B cell (primary cell): ENCODE measurements around the gene FAM107A. TPM values are rescaled to one million over a fixed set of nuclear protein-coding genes. Genes with fewer than 3 reads are reported as not detected.

Source experiments
- ATAC-seq: fragments of 200-7000 bp; cut with Tn5 transposase; one replicate; pipeline ENCODE4 v1.10.0; 2021; ENCODE audit warnings: low read depth, mild to moderate bottlenecking, moderate number of reproducible peaks, moderate library complexity
- CTCF ChIA-PET: fragments of 350-600 bp; sonication (Branson Sonifier 250); formaldehyde crosslinking; loops from one replicate; lab custom pipeline; 2021; ENCODE audit warnings: antibody characterized with exemption, inconsistent platforms; lab: Charles Lee
- POLR2A ChIA-PET: fragments of 350-600 bp; sonication (Branson Sonifier 250); formaldehyde crosslinking; loops from one replicate; lab custom pipeline; 2021; ENCODE audit warnings: antibody characterized with exemption; lab: Charles Lee
- DNase-seq: peaks from one replicate; pipeline ENCODE4 v3.0.0; 2013
- H2AFZ ChIP-seq: 2 replicates; pipeline ENCODE4 v1.6.1; 2012; ENCODE audit warnings: mild to moderate bottlenecking, low read depth, low read length; ENCODE audit not compliant: insufficient read depth, poor library complexity, severe bottlenecking
- H3K27ac ChIP-seq, 2 donors: 1 replicate in 1 of 2; 2 replicates in 1 of 2; pipeline ENCODE4 v1.5.1; 2012 to 2013; ENCODE audit warnings: low read length in 2 of 2, mild to moderate bottlenecking in 2 of 2, moderate library complexity in 1 of 2
- H3K27me3 ChIP-seq, 4 experiments: fragments of 200-600 bp in 1 of 4; sonication (generic) in 1 of 4; replicated peaks in 1 of 4; 1 replicate in 2 of 4; 2 replicates in 2 of 4; pipeline versions ENCODE4 v1.6.1 to v1.7.0; 2013 to 2016; ENCODE audit warnings: low read length in 3 of 4, mild to moderate bottlenecking in 2 of 4, mixed read lengths in 1 of 4, moderate library complexity in 1 of 4; ENCODE audit not compliant: insufficient read depth in 4 of 4, control insufficient read depth in 3 of 4; ENCODE audit errors: control extremely low read depth in 1 of 4
- H3K36me3 ChIP-seq, 2 experiments: replicated peaks in 1 of 2; 1 replicate in 1 of 2; 2 replicates in 1 of 2; pipeline versions ENCODE4 v1.6.1 to v1.7.1; 2013; ENCODE audit warnings: low read length in 1 of 2; ENCODE audit not compliant: insufficient read depth in 2 of 2, control insufficient read depth in 1 of 2; ENCODE audit errors: control extremely low read depth in 1 of 2, extremely low read depth in 1 of 2
- H3K4me1 ChIP-seq, 2 donors: fragments of 200-600 bp in 1 of 2; sonication (generic) in 1 of 2; 1 replicate in 1 of 2; 2 replicates in 1 of 2; pipeline versions ENCODE4 v1.5.1 to v1.6.1; 2013 to 2017; ENCODE audit warnings: low read length in 2 of 2; ENCODE audit not compliant: control insufficient read depth in 2 of 2, insufficient read depth in 2 of 2
- H3K4me2 ChIP-seq: replicated peaks from 2 replicates; pipeline ENCODE3; 2012; ENCODE audit warnings: mild to moderate bottlenecking, low read depth, low read length; ENCODE audit not compliant: poor library complexity, severe bottlenecking
- H3K4me3 ChIP-seq, 5 experiments: fragments of 200-600 bp in 1 of 5; sonication (generic) in 1 of 5; 1 replicate in 3 of 5; 2 replicates in 2 of 5; pipeline versions ENCODE4 v1.5.1 to v1.7.0; 2011 to 2016; ENCODE audit warnings: low read length in 4 of 5, mild to moderate bottlenecking in 4 of 5, low read depth in 2 of 5, control low read depth in 1 of 5, moderate library complexity in 1 of 5; ENCODE audit not compliant: insufficient read depth in 1 of 5; ENCODE audit errors: control extremely low read depth in 1 of 5, extremely low read depth in 1 of 5
- H3K79me2 ChIP-seq: fragments of 200-600 bp; sonication (generic); one replicate; pipeline ENCODE4 v1.6.0; 2016; ENCODE audit warnings: low read length; ENCODE audit not compliant: control insufficient read depth, insufficient read depth
- H3K9ac ChIP-seq: fragments of 200-600 bp; sonication (generic); 2 replicates; pipeline ENCODE4 v1.6.1; 2017; ENCODE audit warnings: mild to moderate bottlenecking, low read length, moderate library complexity
- H3K9me3 ChIP-seq, 3 donors: one replicate each; pipeline versions ENCODE4 v1.6.1 to v1.7.1; 2013; ENCODE audit warnings: low read length in 2 of 3; ENCODE audit not compliant: control insufficient read depth in 2 of 3, insufficient read depth in 1 of 3; ENCODE audit errors: control extremely low read depth in 1 of 3
- H4K20me1 ChIP-seq: 2 replicates; pipeline ENCODE4 v1.6.0; 2012; ENCODE audit warnings: mild to moderate bottlenecking, low read length; ENCODE audit not compliant: insufficient read depth, control insufficient read depth, poor library complexity, severe bottlenecking
- H3K27ac Mint-ChIP-seq: one replicate; pipeline ENCODE4 v1.8.0; 2021; ENCODE audit warnings: mixed read lengths
- H3K27me3 Mint-ChIP-seq: one replicate; pipeline ENCODE4 v1.8.0; 2021; ENCODE audit warnings: mixed read lengths
- H3K4me1 Mint-ChIP-seq: one replicate; pipeline ENCODE4 v1.8.0; 2021; ENCODE audit warnings: mixed read lengths
- H3K4me3 Mint-ChIP-seq: one replicate; pipeline ENCODE4 v1.8.0; 2021; ENCODE audit warnings: mixed read lengths
- H3K9me3 Mint-ChIP-seq: one replicate; pipeline ENCODE4 v1.8.0; 2022; ENCODE audit warnings: mixed read lengths; ENCODE audit not compliant: insufficient read depth
- CTCF ChIP-seq: fragments of 200-600 bp; IDR thresholded peaks from one replicate; pipeline ENCODE4 v1.8.0; 2022; ENCODE audit warnings: antibody characterized with exemption, mild to moderate bottlenecking
- EZH2 ChIP-seq: IDR thresholded peaks from 2 replicates; pipeline ENCODE4 v1.6.1; 2012; ENCODE audit warnings: borderline replicate concordance, low read depth, mild to moderate bottlenecking, moderate library complexity, low read length; ENCODE audit not compliant: insufficient read depth, poor library complexity, severe bottlenecking
- WGBS: methylation state at CpG from one replicate; pipeline ENCODE4 v1.1.5; 2013; ENCODE audit warnings: missing lambda C conversion rate; ENCODE audit not compliant: insufficient coverage; 5-methylcytosine and 5-hydroxymethylcytosine counted together
- intact Hi-C: fragments of 100-400 bp; cut with micrococcal nuclease; formaldehyde crosslinking; loops from one replicate; pipeline ENCODE4 v1.10.0; 2022
- polyA plus RNA-seq: library from polyadenylated mRNA; depleted of rRNA; stranded (reverse); fragments of >200 nt; gene quantifications from 2 replicates; pipeline ENCODE4 v1.2.3, GENCODE V29; 2012
- total RNA-seq, 2 donors: library from RNA; stranded (reverse); fragments of 120-200 nt in 1 of 2; gene quantifications; 1 replicate in 1 of 2; 2 replicates in 1 of 2; pipeline versions ENCODE4 v1.2.3 to v1.2.4, GENCODE V29; 2013 to 2022

The FAM107A gene
- total and polyA plus RNA-seq, 2 donors (not counting 1 experiment from before 2014, with no cell fraction given): not detected

GRCh38 chr3:58564456-58565160 lies 12.6 kb downstream of the FAM107A start:
- intact Hi-C loops: no loop called here
- DNase-seq (no peak), ATAC-seq (no peak)
- no peaks in the 10 kb centered on the region for H4K20me1 ChIP-seq
- no peak overlapping the region for H3K4me3 Mint-ChIP-seq
- TF ChIP-seq EZH2 (no peak), CTCF (no peak)
- no peak overlapping the region for H2AFZ ChIP-seq
- no peak overlapping the region for H3K4me3 ChIP-seq
- peaks cover 7% of the 10 kb centered on the region for H3K27me3 Mint-ChIP-seq
- H3K9me3 Mint-ChIP-seq: no peaks in the 10 kb centered on the region
- POLR2A ChIA-PET: no interaction called here
- no peak overlapping the region for H3K4me2 ChIP-seq
- H3K4me1 Mint-ChIP-seq: peaks cover 7% of the 10 kb centered on the region
- no peak overlapping the region for H3K9ac ChIP-seq
- H3K4me1 ChIP-seq: peaks cover 4 to 6% of the 10 kb centered on the region in 2 donors
- 91% methylated on average over 8 of the region's 13 CpGs for WGBS
- CTCF ChIA-PET: interaction anchor here (1.4 to 10.3 kb wide), 2 partner anchors 9 to 66 kb away, joined by 4 to 85 read pairs; no protein-coding TSS in a partner anchor
- H3K27ac Mint-ChIP-seq: no peak overlapping the region
- H3K9me3 ChIP-seq: no peaks in the 10 kb centered on the region
- peaks cover 0 to 7% (median 0%) of the 10 kb centered on the region in 4 experiments for H3K27me3 ChIP-seq
- H3K79me2 ChIP-seq: no peaks in the 10 kb centered on the region
- no peak overlapping the region for H3K27ac ChIP-seq
- no peaks in the 10 kb centered on the region for H3K36me3 ChIP-seq

- DNase-seq (no peak), ATAC-seq (no peak)
- Histone ChIP-seq H3K4me1 (peaks cover 4 to 5% of the 10 kb centered on the region in 2 donors), H3K79me2 (no peaks in the 10 kb centered on the region), H3K9me3 (no peaks in the 10 kb centered on the region), H4K20me1 (no peaks in the 10 kb centered on the region), H3K27ac (no peak overlapping the region), H3K27me3 (peaks cover 0 to 8% (median 0%) of the 10 kb centered on the region in 4 experiments), H3K36me3 (no peaks in the 10 kb centered on the region), H2AFZ (no peak overlapping the region), H3K4me2 (no peak overlapping the region), H3K9ac (no peak overlapping the region), H3K4me3 (no peak overlapping the region)
- ChIA-PET CTCF (interaction anchor here (1.4 to 10.3 kb wide), 2 partner anchors 10 to 67 kb away, joined by 4 to 85 read pairs; no protein-coding TSS in a partner anchor), POLR2A (no interaction called here)
- no peaks in the 10 kb centered on the region for H3K9me3 Mint-ChIP-seq
- H3K4me1 Mint-ChIP-seq: peaks cover 6% of the 10 kb centered on the region
- TF ChIP-seq EZH2 (no peak), CTCF (no peak)
- WGBS: 100% methylated on average over 1 of the region's 1 CpG
- intact Hi-C loops: no loop called here
- no peak overlapping the region for H3K27ac Mint-ChIP-seq
- H3K27me3 Mint-ChIP-seq: peaks cover 7% of the 10 kb centered on the region
- H3K4me3 Mint-ChIP-seq: no peak overlapping the region
These were observed 13.1 kb downstream of the FAM107A start for GRCh38 chr3:58564054-58564453.
